Left ventricle myocardium inferior (tissue), 1 donor: ENCODE data around the gene HECTD4. TPM values are rescaled to one million over a fixed set of nuclear protein-coding genes. Genes with fewer than 3 reads are reported as not detected.

Experiments used
- DNase-seq: peaks from one replicate; pipeline ENCODE4 v3.0.0-alpha.2; 2020
- H3K27ac ChIP-seq: fragments of 200-600 bp; replicated peaks from 2 replicates; pipeline ENCODE4 v1.8.0; 2021
- H3K27me3 ChIP-seq: fragments of 200-600 bp; 2 replicates; pipeline ENCODE4 v1.8.0; 2021; ENCODE audit warnings: low read depth
- H3K36me3 ChIP-seq: fragments of 200-600 bp; 2 replicates; pipeline ENCODE4 v1.8.0; 2021
- H3K4me1 ChIP-seq: fragments of 200-600 bp; 2 replicates; pipeline ENCODE4 v1.8.0; 2021
- H3K4me3 ChIP-seq: fragments of 200-600 bp; 2 replicates; pipeline ENCODE4 v1.8.0; 2021; ENCODE audit warnings: mild to moderate bottlenecking, moderate library complexity
- H3K9me3 ChIP-seq: fragments of 200-600 bp; replicated peaks from 2 replicates; pipeline ENCODE4 v1.8.0; 2021
- intact Hi-C: fragments of 100-400 bp; cut with micrococcal nuclease; formaldehyde crosslinking; loops from one replicate; pipeline ENCODE4 v1.11.0; 2022
- total RNA-seq: library from RNA; stranded (reverse); fragmentation: NEBNext Ultra II Directional; extraction: Animal tissue kit (Norgen Biotek cat#: 25700); gene quantifications from one replicate; pipeline ENCODE4 v1.2.1, GENCODE V29; 2021
- TF ChIP-seq, protein P1 (sequence below): fragments of 200-600 bp; IDR thresholded peaks from 2 replicates; pipeline ENCODE4 v1.8.0; 2021; ENCODE audit warnings: antibody characterized with exemption, mild to moderate bottlenecking, borderline replicate concordance
- donor health status: DM: no; HTN: yes; CAD: no; lungs with severe emphysema.

Gene HECTD4
- total RNA-seq, 1 donor from 2014 or later, result 23.4 TPM

DNA sequence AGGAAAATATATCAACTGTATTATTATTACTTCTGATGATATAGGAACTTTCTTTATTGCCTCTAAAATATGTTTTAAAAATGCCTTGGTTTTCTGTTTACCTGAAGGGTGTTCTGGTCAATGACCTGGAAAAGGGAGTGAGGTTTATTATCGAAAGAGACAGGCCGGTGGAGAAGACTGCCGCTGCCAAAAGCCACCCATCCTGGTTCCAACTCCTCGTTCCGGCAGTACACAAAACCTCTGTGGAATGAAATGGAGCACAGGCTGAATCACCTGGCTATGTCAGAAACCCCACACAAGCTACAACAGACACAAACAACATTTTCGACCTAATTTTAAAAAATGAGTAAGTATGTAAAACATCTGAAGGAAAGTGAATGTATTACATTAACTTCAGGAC lies 73.6 kb downstream of the HECTD4 start:
- H3K36me3 ChIP-seq, result peaks cover 38% of the 10 kb centered on the region
- no peaks in the 10 kb centered on the region for H3K27me3 ChIP-seq
- peaks cover 25% of the 10 kb centered on the region for H3K4me1 ChIP-seq
- no peak overlapping the region for H3K27ac ChIP-seq
- TF ChIP-seq, protein P1, sequence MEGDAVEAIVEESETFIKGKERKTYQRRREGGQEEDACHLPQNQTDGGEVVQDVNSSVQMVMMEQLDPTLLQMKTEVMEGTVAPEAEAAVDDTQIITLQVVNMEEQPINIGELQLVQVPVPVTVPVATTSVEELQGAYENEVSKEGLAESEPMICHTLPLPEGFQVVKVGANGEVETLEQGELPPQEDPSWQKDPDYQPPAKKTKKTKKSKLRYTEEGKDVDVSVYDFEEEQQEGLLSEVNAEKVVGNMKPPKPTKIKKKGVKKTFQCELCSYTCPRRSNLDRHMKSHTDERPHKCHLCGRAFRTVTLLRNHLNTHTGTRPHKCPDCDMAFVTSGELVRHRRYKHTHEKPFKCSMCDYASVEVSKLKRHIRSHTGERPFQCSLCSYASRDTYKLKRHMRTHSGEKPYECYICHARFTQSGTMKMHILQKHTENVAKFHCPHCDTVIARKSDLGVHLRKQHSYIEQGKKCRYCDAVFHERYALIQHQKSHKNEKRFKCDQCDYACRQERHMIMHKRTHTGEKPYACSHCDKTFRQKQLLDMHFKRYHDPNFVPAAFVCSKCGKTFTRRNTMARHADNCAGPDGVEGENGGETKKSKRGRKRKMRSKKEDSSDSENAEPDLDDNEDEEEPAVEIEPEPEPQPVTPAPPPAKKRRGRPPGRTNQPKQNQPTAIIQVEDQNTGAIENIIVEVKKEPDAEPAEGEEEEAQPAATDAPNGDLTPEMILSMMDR, result no peak
- no peak for DNase-seq
- H3K4me3 ChIP-seq, result no peak overlapping the region
- no peaks in the 10 kb centered on the region for H3K9me3 ChIP-seq
- intact Hi-C loops, result no loop called here

DNA sequence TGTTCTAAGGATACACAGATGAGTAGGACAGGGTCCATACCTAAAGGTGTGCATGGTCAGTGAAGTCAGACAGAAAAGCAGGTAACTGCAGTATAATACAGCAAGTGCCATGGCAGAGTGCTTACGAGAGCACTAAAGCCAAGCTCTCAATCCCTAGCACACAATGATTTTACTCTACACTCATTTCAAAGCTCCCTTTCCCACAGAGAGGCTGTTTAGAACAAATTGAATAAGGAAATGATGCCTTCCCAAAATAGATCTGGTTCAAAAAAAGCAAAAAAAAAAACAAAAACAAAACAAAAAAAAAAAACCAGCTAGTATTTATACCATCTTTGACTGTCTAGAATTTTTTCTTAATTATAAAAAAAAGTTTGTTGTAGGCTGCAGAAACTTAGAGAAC lies 74.1 kb downstream of the HECTD4 start:
- Histone ChIP-seq H3K36me3 (peaks cover 38% of the 10 kb centered on the region), H3K27me3 (no peaks in the 10 kb centered on the region), H3K27ac (peak overlapping the region; percentile 25), H3K4me1 (peaks cover 25% of the 10 kb centered on the region), H3K4me3 (no peak overlapping the region), H3K9me3 (no peaks in the 10 kb centered on the region)
- intact Hi-C loops, result no loop called here
- DNase-seq, result no peak
- TF ChIP-seq, protein P1, result no peak

DNA sequence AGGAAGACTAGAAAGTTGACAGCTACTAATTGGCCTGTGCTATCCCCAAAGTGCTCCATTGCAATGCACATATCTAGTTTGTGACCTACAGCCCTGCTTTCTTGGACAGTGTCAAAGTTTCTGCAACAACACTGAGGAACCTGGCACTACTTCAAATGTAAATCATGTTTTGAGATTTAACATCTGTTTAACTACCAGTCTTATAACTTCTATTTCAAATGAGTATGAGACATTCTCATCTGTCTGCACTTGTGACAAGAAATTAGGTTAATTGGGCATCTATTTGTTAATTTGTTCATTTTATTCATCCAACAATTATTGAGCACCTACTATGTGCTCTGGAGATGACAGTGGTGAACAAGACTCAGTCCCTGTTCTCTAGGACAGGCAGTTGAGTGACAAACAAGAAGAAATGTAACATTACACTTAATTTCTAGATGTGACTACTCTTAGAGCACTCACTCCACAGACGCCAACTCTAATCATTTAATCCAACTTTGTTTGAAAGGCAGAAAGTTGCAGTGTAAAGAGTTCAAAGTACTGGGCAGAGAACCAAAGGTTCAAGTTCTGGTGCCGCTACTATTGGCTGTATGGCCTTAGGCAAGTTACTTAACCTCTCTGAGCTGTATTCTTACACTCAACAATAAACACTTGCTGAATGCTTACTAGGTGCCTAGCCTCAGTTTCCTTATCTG lies 74.8 kb downstream of the HECTD4 start:
- H3K4me3 ChIP-seq, result no peak overlapping the region
- DNase-seq, result no peak
- peaks cover 33% of the 10 kb centered on the region for H3K36me3 ChIP-seq
- peaks cover 25% of the 10 kb centered on the region for H3K4me1 ChIP-seq
- H3K9me3 ChIP-seq, result no peaks in the 10 kb centered on the region
- TF ChIP-seq, protein P1, result no peak
- intact Hi-C loops, result no loop called here
- H3K27me3 ChIP-seq, result no peaks in the 10 kb centered on the region
- H3K27ac ChIP-seq, result peak overlapping the region; percentile 25

DNA sequence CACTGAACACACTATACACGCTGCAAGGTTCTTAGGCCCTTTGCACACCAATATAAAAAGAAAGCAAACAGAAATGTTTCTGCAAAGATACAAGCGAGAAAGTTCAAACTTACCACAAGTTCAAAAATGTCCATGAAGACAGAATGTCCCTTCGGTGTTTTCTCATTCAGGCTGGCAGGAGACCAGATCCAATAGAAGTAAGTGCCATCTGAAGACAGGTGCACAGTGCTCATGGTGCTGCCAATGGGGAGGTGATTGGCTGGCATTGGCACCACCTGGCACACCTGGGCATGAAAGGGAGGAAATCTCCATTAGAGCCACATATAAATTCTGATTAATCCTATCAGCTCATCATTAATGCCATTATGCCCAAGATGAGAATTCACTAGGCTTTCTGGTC lies 76.3 kb downstream of the HECTD4 start:
- intact Hi-C loops, result no loop called here
- Histone ChIP-seq H3K9me3 (no peaks in the 10 kb centered on the region), H3K4me3 (no peak overlapping the region), H3K4me1 (peaks cover 25% of the 10 kb centered on the region), H3K27me3 (no peaks in the 10 kb centered on the region), H3K36me3 (peaks cover 32% of the 10 kb centered on the region), H3K27ac (no peak overlapping the region)
- TF ChIP-seq, protein P1, result no peak
- DNase-seq, result no peak

DNA sequence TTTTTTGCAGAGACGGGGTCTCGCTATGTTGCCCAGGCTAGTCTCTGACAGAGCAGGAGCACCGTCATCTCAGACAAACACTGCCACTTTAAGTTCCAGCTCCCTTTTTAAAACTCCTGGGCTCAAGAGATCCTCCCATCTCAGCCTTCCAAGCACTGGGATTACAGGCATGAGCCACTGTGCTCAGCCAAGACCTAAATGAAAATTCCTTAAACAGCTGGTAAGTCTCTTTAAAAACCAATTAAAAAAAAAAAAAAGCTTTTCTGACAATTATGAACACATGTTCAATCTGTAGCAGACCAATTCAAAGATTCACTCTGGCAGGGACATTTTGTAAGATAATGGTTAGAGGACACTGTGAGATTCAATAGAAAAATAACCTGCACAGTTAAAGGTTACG lies 77.8 kb downstream of the HECTD4 start:
- H3K9me3 ChIP-seq, result no peaks in the 10 kb centered on the region
- no peak for DNase-seq
- TF ChIP-seq, protein P1, result no peak
- no peak overlapping the region for H3K27ac ChIP-seq
- peaks cover 17% of the 10 kb centered on the region for H3K4me1 ChIP-seq
- H3K4me3 ChIP-seq, result no peak overlapping the region
- H3K36me3 ChIP-seq, result peaks cover 32% of the 10 kb centered on the region
- H3K27me3 ChIP-seq, result no peaks in the 10 kb centered on the region
- intact Hi-C loops, result no loop called here
